Liver (tissue), 9 donors: Measurements from ENCODE around the gene HS1BP3. TPM values are rescaled to one million over a fixed set of nuclear protein-coding genes. Genes with fewer than 3 reads are reported as not detected.

Source experiments
- DNase-seq: peaks from one replicate; pipeline ENCODE4 v3.0.0-alpha.2; 2017; ENCODE audit warnings: low spot score
- H3K27ac ChIP-seq, 2 donors: one replicate each; pipeline ENCODE4 v1.7.0; 2013; ENCODE audit warnings: inconsistent platforms in 2 of 2, low read length in 2 of 2, control low read depth in 1 of 2, low read depth in 1 of 2, mild to moderate bottlenecking in 1 of 2
- H3K27me3 ChIP-seq, 4 donors: one replicate each; pipeline versions ENCODE4 v1.6.1 to v1.7.0; 2013; ENCODE audit warnings: low read length in 3 of 4, inconsistent platforms in 1 of 4, mild to moderate bottlenecking in 1 of 4, moderate library complexity in 1 of 4; ENCODE audit not compliant: control insufficient read depth in 4 of 4, insufficient read depth in 4 of 4
- H3K36me3 ChIP-seq, 4 donors: one replicate each; pipeline versions ENCODE4 v1.6.1 to v1.7.0; 2013; ENCODE audit warnings: low read length in 3 of 4, mild to moderate bottlenecking in 3 of 4, low read depth in 1 of 4, moderate library complexity in 1 of 4; ENCODE audit not compliant: control insufficient read depth in 4 of 4, insufficient read depth in 3 of 4
- H3K4me1 ChIP-seq, 4 donors: one replicate each; pipeline versions ENCODE4 v1.6.1 to v1.7.0; 2013; ENCODE audit warnings: low read length in 3 of 4, mild to moderate bottlenecking in 3 of 4, moderate library complexity in 1 of 4; ENCODE audit not compliant: control insufficient read depth in 4 of 4, insufficient read depth in 4 of 4
- H3K4me3 ChIP-seq, 3 donors: one replicate each; pipeline versions ENCODE4 v1.6.1 to v1.7.0; 2013; ENCODE audit warnings: low read length in 3 of 3, control low read depth in 1 of 3, low read depth in 1 of 3, mild to moderate bottlenecking in 1 of 3
- H3K9ac ChIP-seq, 2 donors: one replicate each; pipeline ENCODE4 v1.7.0; 2013; ENCODE audit warnings: low read length in 2 of 2, mild to moderate bottlenecking in 2 of 2, moderate library complexity in 2 of 2, control low read depth in 1 of 2, low read depth in 1 of 2
- H3K9me3 ChIP-seq, 4 donors: one replicate each; pipeline versions ENCODE4 v1.6.1 to v1.7.0; 2013; ENCODE audit warnings: low read length in 3 of 4; ENCODE audit not compliant: control insufficient read depth in 4 of 4
- EGR1 ChIP-seq, 2 donors: IDR thresholded peaks; 2 replicates each; pipeline ENCODE4 v1.6.1; 2016 to 2018; ENCODE audit warnings: antibody characterized with exemption in 2 of 2, low read depth in 2 of 2
- FOXA1 ChIP-seq: IDR thresholded peaks from 2 replicates; pipeline ENCODE4 v1.6.1; 2016; ENCODE audit warnings: antibody characterized with exemption
- FOXA2 ChIP-seq: IDR thresholded peaks from 2 replicates; pipeline ENCODE4 v1.6.1; 2016; ENCODE audit warnings: antibody characterized with exemption
- HNF4A ChIP-seq, 2 donors: conservative IDR thresholded peaks; 2 replicates each; pipeline ENCODE4 v1.6.1; 2016; ENCODE audit warnings: antibody characterized with exemption in 2 of 2, mild to moderate bottlenecking in 2 of 2
- HNF4G ChIP-seq: IDR thresholded peaks from 2 replicates; pipeline ENCODE4 v1.6.1; 2016; ENCODE audit warnings: antibody characterized with exemption
- NR2F2 ChIP-seq: IDR thresholded peaks from 2 replicates; pipeline ENCODE4 v1.6.1; 2016; ENCODE audit warnings: antibody characterized with exemption
- TAF1 ChIP-seq: conservative IDR thresholded peaks from 2 replicates; pipeline ENCODE4 v1.6.1; 2016; ENCODE audit warnings: antibody characterized with exemption, mild to moderate bottlenecking
- YY1 ChIP-seq: IDR thresholded peaks from 2 replicates; pipeline ENCODE4 v1.6.1; 2016; ENCODE audit warnings: antibody characterized with exemption, mild to moderate bottlenecking
- WGBS: extraction: QIAGEN DNeasy Blood & Tissue Kit; methylation state at CpG from one replicate; pipeline ENCODE4 v1.1.7; 2013; 5-methylcytosine and 5-hydroxymethylcytosine counted together
- polyA plus RNA-seq, 2 donors: library from polyadenylated mRNA; stranded (reverse) in 1 of 2; unstranded in 1 of 2; fragments of 200-250 nt in 1 of 2; fragments of >200 nt in 1 of 2; fragmentation: Nextera tagmentation in 1 of 2; extraction: Ambion mirVana in 1 of 2; gene quantifications; one replicate each; pipeline versions ENCODE4 v1.2.1 to v1.2.3, GENCODE V29; 2013 to 2015
- total RNA-seq, 2 donors: library from RNA; depleted of rRNA; stranded (reverse); fragments of >200 nt; gene quantifications; one replicate each; pipeline ENCODE4 v1.2.3, GENCODE V29; 2014
- TF ChIP-seq, protein P1 (sequence below): fragments of 150-350 bp; IDR thresholded peaks from 2 replicates; pipeline ENCODE4 v1.5.1; 2017; ENCODE audit warnings: improper control_type of control experiment, low read depth, low read length; ENCODE audit not compliant: missing input control
- TF ChIP-seq, protein P2 (sequence below): IDR thresholded peaks from 2 replicates; pipeline ENCODE4 v1.6.1; 2016; ENCODE audit warnings: antibody characterized with exemption
- TF ChIP-seq, protein P3 (sequence below): IDR thresholded peaks from 2 replicates; pipeline ENCODE4 v1.6.1; 2016; ENCODE audit warnings: antibody characterized with exemption, mild to moderate bottlenecking
- donor health status: healthy.
- donor health status: healthy.
- donor health status: healthy.
- donor health status: healthy.
- donor health status: healthy.

HS1BP3 gene
- total and polyA plus RNA-seq, 4 donors, result 7.7 to 15.4 (median 10.9) TPM

DNA sequence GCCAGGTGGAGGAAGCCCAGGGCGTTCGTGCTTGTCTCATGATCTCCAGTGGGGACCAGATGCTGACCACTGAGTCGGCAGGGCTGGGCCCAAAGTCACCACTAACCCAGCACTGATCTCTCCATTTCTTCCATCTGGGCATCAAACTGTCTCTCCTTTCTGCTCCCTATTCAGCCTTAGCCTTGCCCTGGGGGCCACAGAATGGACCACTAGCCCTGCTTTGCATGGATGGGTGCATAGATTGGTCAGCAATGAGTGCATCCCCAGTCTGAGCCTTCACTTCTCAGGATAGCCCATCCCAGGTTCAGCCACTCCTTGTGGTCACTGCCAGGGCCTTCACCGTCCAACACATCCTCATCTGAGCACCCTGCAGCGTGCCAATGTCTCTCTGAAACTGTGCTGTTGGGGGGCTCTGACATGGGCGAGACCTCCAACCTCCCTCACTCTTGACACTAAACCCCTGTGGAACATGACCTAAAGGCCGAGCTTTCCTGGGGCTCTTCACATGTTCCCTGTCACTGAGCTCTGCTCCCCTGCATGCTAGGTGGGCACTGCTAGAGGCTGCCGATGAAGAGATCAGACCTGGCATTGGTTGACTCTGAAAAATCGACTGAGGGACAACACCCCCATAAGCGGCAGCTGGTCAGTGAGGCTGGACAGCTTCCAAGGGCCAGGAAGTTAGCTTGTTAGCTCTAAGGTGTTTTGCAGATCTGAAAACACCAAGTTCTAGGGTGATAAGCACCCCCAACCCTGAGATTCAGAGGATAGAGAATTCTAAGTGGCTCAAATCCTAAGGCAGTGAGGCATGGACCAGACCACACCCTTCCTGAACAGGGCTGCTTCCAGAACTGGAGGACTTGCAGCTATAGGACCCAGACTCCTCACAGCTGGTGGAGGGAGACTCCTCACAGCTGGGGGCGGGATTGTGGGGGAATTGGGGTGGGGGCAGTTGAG, 61.7 kb downstream of the HS1BP3 start:
- DNase-seq, result no peak
- H3K9ac ChIP-seq, result no peak overlapping the region
- H3K27ac ChIP-seq, result no peak overlapping the region
- no peaks in the 10 kb centered on the region for H3K36me3 ChIP-seq
- no peaks in the 10 kb centered on the region for H3K9me3 ChIP-seq
- no peaks in the 10 kb centered on the region for H3K27me3 ChIP-seq
- H3K4me3 ChIP-seq, result no peak overlapping the region
- WGBS, result 83% methylated on average over 11 of the region's 11 CpGs
- TF ChIP-seq, protein P1, sequence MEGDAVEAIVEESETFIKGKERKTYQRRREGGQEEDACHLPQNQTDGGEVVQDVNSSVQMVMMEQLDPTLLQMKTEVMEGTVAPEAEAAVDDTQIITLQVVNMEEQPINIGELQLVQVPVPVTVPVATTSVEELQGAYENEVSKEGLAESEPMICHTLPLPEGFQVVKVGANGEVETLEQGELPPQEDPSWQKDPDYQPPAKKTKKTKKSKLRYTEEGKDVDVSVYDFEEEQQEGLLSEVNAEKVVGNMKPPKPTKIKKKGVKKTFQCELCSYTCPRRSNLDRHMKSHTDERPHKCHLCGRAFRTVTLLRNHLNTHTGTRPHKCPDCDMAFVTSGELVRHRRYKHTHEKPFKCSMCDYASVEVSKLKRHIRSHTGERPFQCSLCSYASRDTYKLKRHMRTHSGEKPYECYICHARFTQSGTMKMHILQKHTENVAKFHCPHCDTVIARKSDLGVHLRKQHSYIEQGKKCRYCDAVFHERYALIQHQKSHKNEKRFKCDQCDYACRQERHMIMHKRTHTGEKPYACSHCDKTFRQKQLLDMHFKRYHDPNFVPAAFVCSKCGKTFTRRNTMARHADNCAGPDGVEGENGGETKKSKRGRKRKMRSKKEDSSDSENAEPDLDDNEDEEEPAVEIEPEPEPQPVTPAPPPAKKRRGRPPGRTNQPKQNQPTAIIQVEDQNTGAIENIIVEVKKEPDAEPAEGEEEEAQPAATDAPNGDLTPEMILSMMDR, result no peak
- TF ChIP-seq TAF1 (no peak), FOXA2 (no peak), FOXA1 (no peak)
- TF ChIP-seq, protein P2, sequence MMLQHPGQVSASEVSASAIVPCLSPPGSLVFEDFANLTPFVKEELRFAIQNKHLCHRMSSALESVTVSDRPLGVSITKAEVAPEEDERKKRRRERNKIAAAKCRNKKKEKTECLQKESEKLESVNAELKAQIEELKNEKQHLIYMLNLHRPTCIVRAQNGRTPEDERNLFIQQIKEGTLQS, result no peak
- H3K4me1 ChIP-seq, result peaks cover 6 to 36% (median 24%) of the 10 kb centered on the region in 4 donors

DNA sequence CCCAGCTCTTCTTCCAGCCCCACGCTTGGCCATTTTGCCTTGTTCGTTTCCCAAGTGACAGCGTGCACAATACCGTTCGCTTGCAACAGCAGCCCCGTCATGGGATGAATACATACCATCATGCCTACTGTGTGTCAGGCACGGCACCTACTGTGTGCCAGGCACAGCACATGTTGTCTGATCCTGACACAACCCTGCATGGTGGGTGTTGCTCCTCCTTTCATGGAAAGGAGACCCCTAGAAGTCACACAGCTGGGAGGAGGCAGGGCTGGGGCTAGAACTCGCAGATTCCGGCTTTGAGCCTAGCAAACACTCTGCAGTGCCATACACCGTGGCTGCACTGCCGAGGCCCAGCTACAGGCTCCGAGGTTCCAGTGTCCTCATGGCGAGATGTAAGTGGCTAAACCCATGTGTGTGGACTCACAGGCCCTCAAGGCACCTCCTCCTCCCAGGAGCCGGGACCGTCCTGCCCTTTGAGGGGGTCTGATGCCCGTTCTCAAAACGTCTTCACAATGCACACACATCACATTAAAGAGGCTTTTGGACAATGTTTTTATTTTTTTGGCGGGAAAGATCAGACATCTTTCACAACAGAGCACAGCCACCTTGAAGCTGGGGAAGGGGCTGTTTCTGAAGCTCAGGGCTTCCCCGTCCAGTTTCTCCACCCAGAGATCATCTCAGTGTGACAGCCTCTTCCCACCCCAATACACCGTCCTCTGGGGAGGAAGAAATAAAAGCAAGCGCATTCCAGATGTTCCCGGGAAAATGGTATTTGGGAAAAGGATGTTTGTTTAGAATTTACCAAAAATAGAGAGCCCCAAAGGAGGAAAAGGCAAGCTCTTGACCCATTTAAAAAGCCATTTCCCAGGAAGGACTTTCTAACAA, 64.9 kb downstream of the HS1BP3 start:
- WGBS, result 90% methylated on average over 22 of the region's 22 CpGs
- peaks cover 1 to 11% (median 8%) of the 10 kb centered on the region in 4 donors for H3K4me1 ChIP-seq
- no peaks in the 10 kb centered on the region for H3K9me3 ChIP-seq
- H3K36me3 ChIP-seq, result no peaks in the 10 kb centered on the region
- H3K27me3 ChIP-seq, result no peaks in the 10 kb centered on the region
- no peak overlapping the region for H3K27ac ChIP-seq
- TF ChIP-seq, protein P3, sequence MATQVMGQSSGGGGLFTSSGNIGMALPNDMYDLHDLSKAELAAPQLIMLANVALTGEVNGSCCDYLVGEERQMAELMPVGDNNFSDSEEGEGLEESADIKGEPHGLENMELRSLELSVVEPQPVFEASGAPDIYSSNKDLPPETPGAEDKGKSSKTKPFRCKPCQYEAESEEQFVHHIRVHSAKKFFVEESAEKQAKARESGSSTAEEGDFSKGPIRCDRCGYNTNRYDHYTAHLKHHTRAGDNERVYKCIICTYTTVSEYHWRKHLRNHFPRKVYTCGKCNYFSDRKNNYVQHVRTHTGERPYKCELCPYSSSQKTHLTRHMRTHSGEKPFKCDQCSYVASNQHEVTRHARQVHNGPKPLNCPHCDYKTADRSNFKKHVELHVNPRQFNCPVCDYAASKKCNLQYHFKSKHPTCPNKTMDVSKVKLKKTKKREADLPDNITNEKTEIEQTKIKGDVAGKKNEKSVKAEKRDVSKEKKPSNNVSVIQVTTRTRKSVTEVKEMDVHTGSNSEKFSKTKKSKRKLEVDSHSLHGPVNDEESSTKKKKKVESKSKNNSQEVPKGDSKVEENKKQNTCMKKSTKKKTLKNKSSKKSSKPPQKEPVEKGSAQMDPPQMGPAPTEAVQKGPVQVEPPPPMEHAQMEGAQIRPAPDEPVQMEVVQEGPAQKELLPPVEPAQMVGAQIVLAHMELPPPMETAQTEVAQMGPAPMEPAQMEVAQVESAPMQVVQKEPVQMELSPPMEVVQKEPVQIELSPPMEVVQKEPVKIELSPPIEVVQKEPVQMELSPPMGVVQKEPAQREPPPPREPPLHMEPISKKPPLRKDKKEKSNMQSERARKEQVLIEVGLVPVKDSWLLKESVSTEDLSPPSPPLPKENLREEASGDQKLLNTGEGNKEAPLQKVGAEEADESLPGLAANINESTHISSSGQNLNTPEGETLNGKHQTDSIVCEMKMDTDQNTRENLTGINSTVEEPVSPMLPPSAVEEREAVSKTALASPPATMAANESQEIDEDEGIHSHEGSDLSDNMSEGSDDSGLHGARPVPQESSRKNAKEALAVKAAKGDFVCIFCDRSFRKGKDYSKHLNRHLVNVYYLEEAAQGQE, result peak; percentile 78
- TF ChIP-seq NR2F2 (peak; percentile 43), HNF4A (conservative IDR thresholded peaks at IDR 0.05) (no peak)
- H3K9ac ChIP-seq, result no peak overlapping the region
- no peak overlapping the region for H3K4me3 ChIP-seq
- no peak for DNase-seq

DNA sequence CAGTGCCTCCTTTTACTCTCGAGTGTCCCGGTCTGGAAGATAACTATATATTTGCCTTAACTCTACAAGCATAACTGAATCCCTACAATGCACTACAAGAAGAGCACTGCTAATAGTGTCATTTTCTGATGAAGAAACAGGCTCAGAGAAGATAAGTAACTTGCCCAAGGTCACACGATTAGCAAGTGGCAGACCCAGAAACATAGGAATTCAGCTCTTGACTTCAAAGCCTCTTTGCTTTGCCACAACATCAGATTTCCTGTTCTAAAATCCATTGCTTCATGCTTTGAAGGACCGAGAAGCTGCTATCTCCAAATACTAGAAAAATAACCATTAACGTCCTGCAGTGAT, 65.6 kb downstream of the HS1BP3 start:
- 81% methylated on average over 5 of the region's 5 CpGs for WGBS
- no peak for DNase-seq
- peak overlapping the region in 1 of 2 donors; percentile 55 for H3K27ac ChIP-seq
- H3K9me3 ChIP-seq, result no peaks in the 10 kb centered on the region
- no peak overlapping the region for H3K4me3 ChIP-seq
- no peaks in the 10 kb centered on the region for H3K27me3 ChIP-seq
- no peaks in the 10 kb centered on the region for H3K36me3 ChIP-seq
- no peak overlapping the region for H3K9ac ChIP-seq
- peaks cover 3 to 16% (median 7%) of the 10 kb centered on the region in 4 donors for H3K4me1 ChIP-seq
- TF ChIP-seq EGR1 (IDR thresholded peaks at IDR 0.05; ENCODE audit: low read depth in 2 of 2) (no peak), HNF4A (conservative IDR thresholded peaks at IDR 0.05) (no peak), YY1 (no peak), HNF4G (no peak), NR2F2 (no peak)
- TF ChIP-seq, protein P1, result no peak
- TF ChIP-seq, protein P3, result no peak
